T47D (cell line): ENCODE results near the gene BRD1.
"Not testable (repeated sequence)": the region's sequence is repeated elsewhere in the genome, so short reads cannot be mapped to it uniquely, and the experiment has no call there.

Experiments used
- DNase-seq, 2 experiments: peaks; one replicate each; pipeline versions ENCODE4 v3.0.0 to v3.0.0-alpha.2; 2011 to 2012; ENCODE audit warnings: low read depth in 1 of 2, low spot score in 1 of 2
- JUND ChIP-seq: IDR thresholded peaks from 2 replicates; pipeline ENCODE4 v1.6.1; 2012; ENCODE audit warnings: low read depth
- in situ Hi-C: cut with HindIII; loops from 2 replicates; pipeline ENCODE4 v1.10.0; 2016; ENCODE audit warnings: low sequenced_read_pairs, low pct_unique_long_range_greater_than_20kb

The BRD1 gene

DNA sequence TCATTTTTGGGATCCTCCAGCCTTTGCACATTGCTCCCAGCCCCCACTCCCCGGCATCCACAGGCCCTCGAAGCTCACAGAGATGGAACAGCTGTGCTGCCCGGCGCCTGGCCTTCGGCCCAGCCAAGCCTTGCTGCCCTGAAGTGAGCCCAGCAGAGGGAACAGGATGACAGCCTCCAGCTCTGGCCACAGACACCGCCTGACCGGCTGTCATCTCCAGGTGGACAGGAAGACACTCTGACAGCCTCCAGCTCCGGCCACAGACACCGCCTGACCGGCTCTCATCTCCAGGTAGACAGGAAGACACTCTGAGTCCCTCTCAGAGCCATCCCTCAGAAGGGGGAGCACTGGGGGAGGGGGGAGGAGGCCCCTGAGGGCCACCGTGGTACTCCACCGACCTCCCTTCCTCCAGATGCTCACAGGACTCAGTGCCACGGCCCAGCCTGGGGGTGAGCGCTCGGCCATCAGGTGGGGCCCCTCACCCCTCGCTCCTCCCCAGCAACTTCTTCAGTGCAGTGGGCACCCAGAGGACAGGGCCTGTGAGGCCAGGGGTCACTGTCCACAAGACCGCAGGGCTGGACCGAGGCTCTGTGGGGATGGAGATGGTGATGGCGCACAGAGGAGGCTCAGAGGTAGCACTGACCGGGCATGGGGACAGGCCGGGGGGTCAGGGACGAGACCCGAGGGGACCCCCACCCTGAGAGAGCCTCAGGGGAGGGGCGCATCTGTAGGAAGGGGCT is 58.6 kb downstream of the BRD1 start:
- no peak for DNase-seq
- no peak for TF ChIP-seq JUND

GRCh38 chr22:49768077-49768910 is 59.4 kb downstream of the BRD1 start:
- in situ Hi-C loops, result no loop called here
- TF ChIP-seq JUND, result no peak
- DNase-seq, result no peak

More for the DNA sequence above, 58.6 kb downstream of the BRD1 start:
- in situ Hi-C loops, result no loop called here

DNA sequence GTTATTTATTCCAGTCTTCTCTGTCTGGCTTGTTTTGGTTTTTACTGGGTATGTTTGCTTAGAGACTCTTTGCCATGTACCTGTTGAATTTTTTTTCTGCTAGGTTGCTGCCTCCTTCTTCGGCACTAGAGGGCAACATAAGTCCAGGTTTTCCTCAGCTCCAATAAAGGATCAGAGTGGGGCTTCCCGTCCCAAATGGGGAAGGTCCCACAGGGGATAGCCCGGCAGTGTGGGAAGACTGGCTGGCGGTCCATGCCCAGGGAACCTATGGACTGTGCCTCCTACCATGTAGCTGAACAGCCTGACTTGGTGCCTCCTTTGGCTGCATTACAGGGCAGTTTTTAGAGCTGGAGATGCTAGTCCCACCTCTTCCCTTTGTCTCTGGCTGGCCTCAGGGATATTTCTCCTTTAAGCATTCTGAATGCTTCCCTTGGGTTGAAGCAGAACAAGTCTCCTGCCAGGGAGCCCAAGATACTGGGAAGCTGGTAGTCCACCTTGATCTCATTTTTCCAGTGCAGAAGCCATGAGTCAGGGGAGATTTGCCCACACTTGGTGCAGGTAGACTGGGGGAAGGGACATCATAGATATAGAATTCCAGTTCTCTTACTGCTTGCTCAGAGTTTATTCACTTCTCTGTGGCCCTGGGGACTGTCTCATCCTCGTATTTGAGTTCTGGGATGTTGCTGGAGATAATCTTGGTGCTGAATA is 60.2 kb downstream of the BRD1 start:
- DNase-seq, result peak; percentile 41 to 71
- in situ Hi-C loops, result no loop called here
- TF ChIP-seq JUND, result no peak

DNA sequence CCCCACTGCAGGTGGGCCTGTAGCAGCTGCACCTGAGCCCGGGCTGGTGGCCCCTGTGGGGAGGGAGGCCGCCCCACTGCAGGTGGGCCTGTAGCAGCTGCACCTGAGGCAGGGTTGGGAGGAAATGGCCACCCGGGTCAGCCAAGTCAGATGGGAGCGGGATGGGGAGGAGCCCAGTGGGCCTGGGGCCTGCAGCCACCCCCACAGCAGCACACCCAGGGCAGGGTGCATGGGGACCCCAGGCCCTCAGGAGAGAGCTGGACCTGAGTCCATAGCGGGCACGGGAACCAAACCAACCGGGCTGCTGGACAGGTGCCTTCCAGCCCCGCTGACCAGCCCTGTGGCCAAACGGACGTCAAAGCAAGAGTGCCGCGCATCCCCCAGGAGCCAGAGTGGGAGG is 61.7 kb downstream of the BRD1 start:
- in situ Hi-C loops, result no loop called here
- DNase-seq, result no peak
- TF ChIP-seq JUND, result no peak

DNA sequence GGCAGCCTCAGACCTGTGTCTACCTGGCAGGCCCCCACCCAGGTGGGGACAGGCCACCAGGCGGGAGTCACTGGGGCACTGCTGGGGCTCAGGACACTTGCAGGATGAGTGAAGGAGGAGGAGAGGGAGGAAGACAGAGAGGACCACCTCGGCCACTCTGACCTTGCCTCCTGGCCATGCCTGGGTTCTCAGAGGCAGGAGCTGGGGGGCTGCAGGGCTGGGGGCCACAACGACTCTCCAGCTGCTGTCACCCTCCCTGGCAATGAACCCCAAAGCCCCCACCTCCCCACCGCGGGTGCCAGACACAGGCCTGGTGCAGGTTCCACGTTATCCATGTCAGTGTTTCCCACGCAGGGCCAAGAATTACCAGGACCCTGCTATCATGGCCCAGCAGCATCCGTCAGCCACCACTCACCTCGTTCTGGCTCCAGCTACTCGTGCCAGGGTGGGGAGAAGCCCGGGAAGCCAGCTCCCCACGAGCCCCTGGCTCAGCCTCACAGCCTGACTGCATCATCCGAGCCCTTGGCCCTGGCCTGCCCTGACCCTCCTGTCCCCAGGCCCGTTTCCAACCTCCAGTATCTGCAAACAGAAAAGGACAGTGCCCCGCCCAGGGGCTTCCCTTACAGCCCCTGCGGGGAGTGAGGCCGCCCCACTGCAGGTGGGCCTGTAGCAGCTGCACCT is 62.4 kb downstream of the BRD1 start:
- no peak for DNase-seq
- in situ Hi-C loops, result no loop called here
- TF ChIP-seq JUND, result no peak

DNA sequence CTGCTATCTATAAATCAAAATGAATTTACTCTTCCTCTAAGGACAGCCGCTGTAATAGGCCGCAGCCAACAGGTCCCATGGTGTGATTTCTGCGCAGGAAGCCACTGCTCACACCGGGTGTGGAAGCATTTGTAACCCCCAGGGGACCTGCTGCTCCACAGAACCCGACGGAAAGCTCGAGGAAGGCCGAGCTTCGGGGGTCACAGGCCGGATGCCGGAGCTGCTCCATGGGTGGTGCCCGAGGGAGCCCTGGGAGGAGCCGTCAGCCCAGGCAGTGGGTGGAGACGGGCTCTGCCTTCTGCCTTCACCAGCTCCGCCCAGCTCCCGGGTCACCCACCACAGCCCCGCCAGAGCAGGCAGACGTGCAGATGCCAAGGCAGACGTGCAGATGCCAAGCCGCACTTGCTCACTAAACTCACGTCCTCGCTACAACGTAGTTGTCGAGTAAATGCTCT is 63.5 kb downstream of the BRD1 start:
- in situ Hi-C loops, result no loop called here
- no peak for DNase-seq
- TF ChIP-seq JUND, result no peak

DNA sequence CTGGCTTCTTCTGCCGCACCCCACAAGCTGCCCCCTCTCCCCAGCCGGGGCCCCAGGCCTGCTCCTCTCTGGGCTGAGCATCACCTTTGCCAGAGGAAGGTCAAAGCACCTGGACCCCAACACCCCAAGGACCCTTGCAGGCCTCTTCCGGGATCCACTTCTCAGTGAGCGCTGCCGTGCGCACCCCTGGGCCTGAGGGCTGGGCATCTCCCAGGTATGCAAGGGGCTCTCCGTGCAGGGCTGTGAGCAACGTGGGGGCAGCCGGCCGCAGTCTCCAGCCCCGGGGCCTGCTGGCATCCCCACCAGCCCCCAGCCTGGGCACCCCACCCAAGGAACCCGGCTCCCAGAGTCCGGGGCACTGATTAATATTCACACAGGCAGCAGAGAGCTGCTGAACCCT is 64.0 kb downstream of the BRD1 start:
- no peak for DNase-seq
- in situ Hi-C loops, result no loop called here
- no peak for TF ChIP-seq JUND

GRCh38 chr22:49763138-49763537 is 64.5 kb downstream of the BRD1 start:
- in situ Hi-C loops, result no loop called here
- TF ChIP-seq JUND, result no peak
- DNase-seq, result no peak

- in situ Hi-C loops, DNase-seq: not testable (repeated sequence)
Observed at GRCh38 chr22:49762571-49762970, 65.1 kb downstream of the BRD1 start.

DNA sequence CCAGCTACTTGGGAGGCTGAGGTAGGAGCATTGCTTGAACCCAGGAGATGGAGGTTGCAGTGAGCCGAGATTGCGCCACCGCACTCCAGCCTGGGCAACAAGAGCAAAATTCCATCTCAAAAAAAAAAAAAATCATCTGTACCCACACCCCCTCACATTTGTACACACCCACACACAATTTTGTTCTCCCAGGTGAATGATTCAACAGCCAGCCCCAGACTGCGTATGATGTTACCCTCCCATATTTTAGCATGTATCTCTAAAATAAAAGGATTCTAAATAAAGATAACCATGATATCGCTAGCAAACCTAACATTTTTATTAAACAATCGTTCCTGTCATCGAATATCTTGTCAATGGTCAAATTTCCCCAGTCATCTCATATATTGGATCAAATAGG is 65.8 kb downstream of the BRD1 start:
- in situ Hi-C loops, result no loop called here
- TF ChIP-seq JUND, result no peak
- no peak for DNase-seq

GRCh38 chr22:49760630-49761571 is 66.8 kb downstream of the BRD1 start:
- no peak for DNase-seq
- no peak for TF ChIP-seq JUND
- in situ Hi-C loops, result no loop called here
